ENCODE results near the gene ACTG2.
A peak's percentile ranks its signal among the peaks of the same experiment; 100 is the strongest.
"Not testable (repeated sequence)": the region's sequence is repeated elsewhere in the genome, so short reads cannot be mapped to it uniquely, and the experiment has no call there.

Gene ACTG2

GRCh38 chr2:73935641-73936040 is 42.8 kb downstream of the ACTG2 start:
- DNase-seq (ENCODE audit: low read depth in 2 of 2): no peak

GRCh38 chr2:73937103-73937885 is 44.5 kb downstream of the ACTG2 start:
- no peak for DNase-seq (ENCODE audit: low read depth in 2 of 2)

- DNase-seq (ENCODE audit: low read depth in 2 of 2): no peak
Measured at GRCh38 chr2:73937899-73938298, 45.1 kb downstream of the ACTG2 start.

GRCh38 chr2:73938718-73939352 is 46.0 kb downstream of the ACTG2 start:
- peak; percentile 36 to 51 for DNase-seq (ENCODE audit: low read depth in 2 of 2)

GRCh38 chr2:73939419-73939818 is 46.6 kb downstream of the ACTG2 start:
- DNase-seq (ENCODE audit: low read depth in 2 of 2): no peak

- not testable (repeated sequence) for DNase-seq (ENCODE audit: low read depth in 2 of 2)
Measured at GRCh38 chr2:73940066-73940465, 47.3 kb downstream of the ACTG2 start.

- DNase-seq (ENCODE audit: low read depth in 2 of 2): no peak
Measured at GRCh38 chr2:73942664-73943063, 49.9 kb downstream of the ACTG2 start.

- no peak for DNase-seq (ENCODE audit: low read depth in 2 of 2)
Measured at GRCh38 chr2:73944714-73945113, 51.9 kb downstream of the ACTG2 start.

GRCh38 chr2:73946215-73946614 is 53.4 kb downstream of the ACTG2 start:
- DNase-seq (ENCODE audit: low read depth in 2 of 2): no peak

- no peak for DNase-seq (ENCODE audit: low read depth in 2 of 2)
Measured at GRCh38 chr2:73946666-73947065, 53.9 kb downstream of the ACTG2 start.

GRCh38 chr2:73947412-73948018 is 54.7 kb downstream of the ACTG2 start:
- no peak for DNase-seq (ENCODE audit: low read depth in 2 of 2)

- DNase-seq (ENCODE audit: low read depth in 2 of 2): no peak
Measured at GRCh38 chr2:73949802-73950201, 57.0 kb downstream of the ACTG2 start.

GRCh38 chr2:73952499-73953446 is 60.0 kb downstream of the ACTG2 start:
- DNase-seq (ENCODE audit: low read depth in 2 of 2): no peak

- DNase-seq (ENCODE audit: low read depth in 2 of 2): no peak
Measured at GRCh38 chr2:73956218-73956865, 63.5 kb downstream of the ACTG2 start.

- DNase-seq (ENCODE audit: low read depth in 2 of 2): no peak
Measured at GRCh38 chr2:73961274-73961673, 68.5 kb downstream of the ACTG2 start.

GRCh38 chr2:73961823-73962615 is 69.2 kb downstream of the ACTG2 start:
- no peak for DNase-seq (ENCODE audit: low read depth in 2 of 2)

- no peak for DNase-seq (ENCODE audit: low read depth in 2 of 2)
Measured at GRCh38 chr2:73962798-73963197, 70.0 kb downstream of the ACTG2 start.

- DNase-seq (ENCODE audit: low read depth in 2 of 2): no peak
Measured at GRCh38 chr2:73963385-73964120, 70.7 kb downstream of the ACTG2 start.

- DNase-seq (ENCODE audit: low read depth in 2 of 2): no peak
Measured at GRCh38 chr2:73964223-73964622, 71.4 kb downstream of the ACTG2 start.

GRCh38 chr2:73965053-73965452 is 72.2 kb downstream of the ACTG2 start:
- no peak for DNase-seq (ENCODE audit: low read depth in 2 of 2)
